GM12891 (cell line): ENCODE data around the gene ELAVL2.

Source experiments
- POLR2A ChIP-seq: IDR thresholded peaks from 2 replicates; pipeline ENCODE4 v1.6.1; 2011; ENCODE audit warnings: low read depth, low read length, control low read depth
- POLR2AphosphoS5 ChIP-seq: IDR thresholded peaks from 2 replicates; pipeline ENCODE4 v1.6.1; 2011; ENCODE audit warnings: low read depth, low read length, control low read depth

DNA sequence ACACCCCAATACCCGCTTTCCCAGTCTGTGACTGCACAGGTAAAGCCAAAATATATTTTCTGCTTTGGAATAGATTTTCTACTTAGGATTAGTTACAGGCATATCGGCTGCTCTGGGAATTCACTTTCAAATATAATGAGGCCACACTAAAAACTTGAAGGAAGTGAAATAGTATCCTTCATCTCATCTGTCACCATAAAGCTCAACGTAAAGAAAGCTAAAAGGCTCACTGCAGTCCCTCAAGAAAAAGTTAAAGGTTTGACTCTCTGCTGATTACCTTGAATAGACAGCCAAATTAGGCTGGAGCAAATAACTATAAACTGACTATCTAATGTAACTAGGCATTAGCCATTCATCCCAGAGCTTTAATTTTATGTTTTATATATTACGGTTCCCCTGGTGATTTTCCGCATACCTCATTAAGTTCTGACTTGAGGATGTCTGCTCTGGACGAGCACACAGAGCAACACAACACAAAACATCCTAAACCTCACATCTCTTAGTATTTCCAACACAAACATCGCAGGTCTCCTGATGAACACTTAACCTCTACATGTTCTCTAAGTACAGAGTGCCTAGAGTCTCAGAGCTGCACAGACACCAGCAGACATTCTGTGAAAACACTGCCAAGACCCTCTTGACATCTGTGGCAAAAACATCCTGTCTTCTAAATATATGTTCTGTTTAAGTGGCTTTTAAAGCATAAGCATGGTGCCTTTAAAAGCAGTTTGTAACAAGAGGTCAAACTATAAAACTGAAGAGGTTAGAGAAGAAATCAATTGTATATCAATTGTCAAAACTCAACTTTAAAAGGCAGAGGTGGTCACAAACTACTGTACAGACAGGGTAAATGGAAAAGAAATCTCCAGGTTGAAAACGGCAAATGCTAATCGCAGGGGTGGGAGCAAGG lies 35.4 kb downstream of the ELAVL2 start:
- no peak for TF ChIP-seq POLR2A
- TF ChIP-seq POLR2AphosphoS5 = no peak
